GM12878 (cell line): ENCODE results near the gene CREB5. TPM values are rescaled to one million over a fixed set of nuclear protein-coding genes. Genes with fewer than 3 reads are reported as not detected.

ENCODE experiments used
- ATAC-seq: fragments of 200-7000 bp; cut with Tn5 transposase; 3 replicates; pipeline ENCODE4 v1.9.1; 2020; ENCODE audit warnings: mild to moderate bottlenecking, moderate library complexity
- BruUV-seq: library from RNA; stranded (reverse); fragments of 400-500 nt; replicated peaks from 2 replicates; lab custom pipeline; 2021; lab: Mats Ljungman, UMichigan
- CTCF ChIA-PET: fragments of 300-600 bp; sonication (Branson Sonifier 250); formaldehyde crosslinking; extraction: SDS; loops from one replicate; lab custom pipeline; 2021; ENCODE audit warnings: inconsistent platforms; lab: Yijun Ruan, JAX
- POLR2A ChIA-PET: fragments of 350-600 bp; formaldehyde crosslinking; extraction: SDS; loops from one replicate; lab custom pipeline; 2021; ENCODE audit warnings: inconsistent platforms; lab: Charles Lee
- RAD21 ChIA-PET: fragments of 300-600 bp; sonication (Branson Sonifier 250); formaldehyde crosslinking; loops from one replicate; lab custom pipeline; 2023; ENCODE audit warnings: antibody characterized with exemption; ENCODE audit not compliant: unreplicated experiment; lab: Charles Lee
- SMC1A ChIA-PET: fragments of 300-600 bp; sonication (Branson Sonifier 250); formaldehyde crosslinking; loops from one replicate; lab custom pipeline; 2023; ENCODE audit not compliant: unreplicated experiment, uncharacterized antibody; lab: Charles Lee
- DNase-seq: peaks from one replicate; pipeline ENCODE4 v3.0.0-alpha.2; 2011; ENCODE audit warnings: low read depth, low spot score
- FAIRE-seq: peaks from 3 replicates; lab custom pipeline; 2011; peaks lifted over from hg19 to GRCh38; lab: Jason Lieb, UNC
- H2AFZ ChIP-seq: 2 replicates; pipeline ENCODE4 v1.6.0; 2011; ENCODE audit warnings: low read depth, low read length, control low read depth; ENCODE audit not compliant: control insufficient read depth
- H3K27ac ChIP-seq: 2 replicates; pipeline ENCODE4 v1.5.1; 2011; ENCODE audit warnings: control low read depth; ENCODE audit not compliant: control insufficient read depth, insufficient read depth
- H3K27me3 ChIP-seq, 2 experiments: replicated peaks in 1 of 2; 2 replicates each; pipeline versions ENCODE4 v1.6.0 to v1.6.1; 2011; ENCODE audit warnings: low read length in 1 of 2; ENCODE audit not compliant: control insufficient read depth in 2 of 2, insufficient read depth in 2 of 2
- H3K36me3 ChIP-seq, 2 experiments: 2 replicates each; pipeline ENCODE4 v1.5.1; 2011; ENCODE audit warnings: low read length in 1 of 2; ENCODE audit not compliant: control insufficient read depth in 2 of 2, insufficient read depth in 2 of 2
- H3K4me1 ChIP-seq: 2 replicates; pipeline ENCODE4 v1.6.1; 2011; ENCODE audit warnings: mild to moderate bottlenecking, low read length, moderate library complexity, mixed read lengths; ENCODE audit not compliant: control insufficient read depth, insufficient read depth
- H3K4me2 ChIP-seq: 2 replicates; pipeline ENCODE4 v1.6.0; 2011; ENCODE audit warnings: control low read depth; ENCODE audit not compliant: control insufficient read depth, insufficient read depth
- H3K4me3 ChIP-seq: fragments of 200-600 bp; sonication (generic); 2 replicates; pipeline ENCODE4 v1.5.1; 2016
- H3K79me2 ChIP-seq: 2 replicates; pipeline ENCODE4 v1.6.0; 2011; ENCODE audit warnings: low read length; ENCODE audit not compliant: control insufficient read depth, insufficient read depth
- H3K9ac ChIP-seq: 2 replicates; pipeline ENCODE4 v1.8.0; 2011; ENCODE audit warnings: low read length, control low read depth, mixed read lengths; ENCODE audit not compliant: control insufficient read depth, insufficient read depth
- H3K9me3 ChIP-seq: replicated peaks from 3 replicates; pipeline ENCODE4 v1.5.1; 2011; ENCODE audit warnings: mild to moderate bottlenecking, low read length; ENCODE audit not compliant: control insufficient read depth, insufficient read depth
- H4K20me1 ChIP-seq: 2 replicates; pipeline ENCODE4 v1.6.0; 2011; ENCODE audit not compliant: control insufficient read depth, insufficient read depth
- CHD2 ChIP-seq: IDR thresholded peaks from 2 replicates; pipeline ENCODE4 v1.6.1; 2011; ENCODE audit warnings: low read depth, low read length, improper control_type of control experiment, borderline replicate concordance
- CHD4 ChIP-seq: fragments of 200-600 bp; sonication (generic); IDR thresholded peaks from 2 replicates; pipeline ENCODE4 v1.6.1; 2016; ENCODE audit warnings: mild to moderate bottlenecking
- NR2C1 ChIP-seq: fragments of 450-650 bp; IDR thresholded peaks from 2 replicates; pipeline ENCODE4 v1.6.1; 2017; ENCODE audit warnings: antibody characterized with exemption, mild to moderate bottlenecking, moderate library complexity
- SMAD5 ChIP-seq: IDR thresholded peaks from 2 replicates; pipeline ENCODE4 v1.6.1; 2016; ENCODE audit warnings: antibody characterized with exemption, low read depth
- ZZZ3 ChIP-seq: IDR thresholded peaks from 2 replicates; pipeline ENCODE4 v1.6.1; 2011; ENCODE audit warnings: low read depth; ENCODE audit not compliant: control insufficient read depth, insufficient read length
- WGBS: methylation state at CpG from one replicate; pipeline ENCODE4 v1.1.6; 2016; ENCODE audit warnings: low lambda C conversion rate; ENCODE audit not compliant: insufficient replicate concordance, insufficient coverage; ENCODE audit errors: missing lambda C conversion rate; 5-methylcytosine and 5-hydroxymethylcytosine counted together
- in situ Hi-C: fragments of 300-500 bp; cut with MboI; formaldehyde crosslinking; loops from 9 replicates; pipeline ENCODE4 v1.14.3; 2018; ENCODE audit warnings: mixed read lengths
- intact Hi-C: fragments of 100-400 bp; cut with micrococcal nuclease; formaldehyde crosslinking; loops from one replicate; pipeline ENCODE4 v1.14.2; 2022; ENCODE audit not compliant: unreplicated experiment
- polyA plus RNA-seq, 11 experiments: library from polyadenylated mRNA; depleted of rRNA in 4 of 11; unstranded in 6 of 11; stranded (reverse) in 5 of 11; fragments of >200 nt; fragmentation: Nextera tagmentation in 4 of 11; fragmentation: Illumina TruSeq in 1 of 11; extraction: Ambion mirVana in 4 of 11; extraction: Trizol in 1 of 11; gene quantifications; 1 replicate in 1 of 11; 2 replicates in 10 of 11; pipeline versions ENCODE4 v1.2.1 to v1.2.3, GENCODE V29; 2011 to 2016; ENCODE audit warnings: inconsistent platforms in 2 of 11, missing spikeins in 2 of 11, low read depth in 1 of 11
- total RNA-seq, 4 experiments: library from RNA; depleted of rRNA in 3 of 4; stranded (reverse); fragments of >200 nt in 3 of 4; fragmentation: Illumina TruSeq in 1 of 4; extraction: Trizol in 1 of 4; gene quantifications; 2 replicates each; pipeline versions ENCODE4 v1.2.1 to v1.2.3, GENCODE V29; 2013 to 2021

CREB5 gene
- total and polyA plus RNA-seq, 10 of the 15 experiments (the other 5 are each of a cell fraction or from before 2014, with no cell fraction given) = 12.9 to 74.1 (median 53.0) TPM

DNA sequence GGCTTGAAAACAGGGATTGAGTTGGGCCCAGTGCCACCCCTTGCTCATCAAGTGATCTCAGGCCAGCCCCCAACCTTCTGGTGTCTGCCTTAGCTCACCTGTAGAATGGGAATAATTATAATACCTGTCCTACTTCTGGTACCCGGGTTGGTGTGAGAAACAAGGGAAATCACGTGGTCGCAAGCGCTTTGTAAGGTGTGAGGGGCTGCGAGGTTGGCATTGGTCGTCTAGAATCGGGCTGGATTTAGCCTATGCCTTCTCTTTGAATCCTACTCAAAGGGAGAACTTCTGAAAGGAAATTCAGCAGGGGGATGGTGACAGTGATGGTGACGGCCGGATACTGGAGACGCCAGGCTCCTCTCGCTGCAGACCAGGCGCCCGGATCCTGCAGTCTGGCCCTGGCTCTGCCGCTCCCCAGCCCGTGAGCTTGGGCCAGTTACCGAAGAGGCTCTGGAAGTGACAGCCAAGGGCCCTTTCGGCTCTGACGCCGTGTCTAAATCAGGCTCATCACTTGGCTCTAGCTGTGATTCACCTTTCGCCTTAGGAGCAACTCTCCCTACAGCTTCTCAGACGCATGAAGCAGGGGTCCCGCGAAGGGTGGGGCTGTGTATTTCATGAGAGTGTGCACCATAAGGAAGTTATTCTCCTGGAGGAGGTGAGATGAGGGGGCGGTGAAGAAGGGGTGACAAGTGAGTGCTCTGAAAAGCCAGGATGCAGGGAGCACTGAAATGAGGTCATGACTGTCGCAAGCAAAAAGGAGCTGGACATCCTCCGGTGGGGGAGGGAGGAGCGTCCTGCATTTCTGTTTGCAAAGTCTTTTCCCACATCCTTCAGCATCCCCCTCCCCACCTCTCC is 4.0 kb upstream of the CREB5 start:
- Histone ChIP-seq H3K36me3 (no peaks in the 10 kb centered on the region), H3K27me3 (peaks cover 0 to 14% of the 10 kb centered on the region in 2 experiments; a peak in 2 of 4 replicates), H3K4me3 (no peak overlapping the region), H3K4me2 (no peak overlapping the region), H4K20me1 (no peaks in the 10 kb centered on the region), H3K9me3 (no peaks in the 10 kb centered on the region), H2AFZ (no peak overlapping the region), H3K9ac (no peak overlapping the region), H3K4me1 (0 out of 2 replicates have a peak, but pooled peaks cover 2% of the 10 kb centered on the region), H3K27ac (no peak overlapping the region), H3K79me2 (no peaks in the 10 kb centered on the region)
- BruUV-seq = no TSS peak
- DNase-seq (no peak), ATAC-seq (no peak), FAIRE-seq (no peak)
- ChIA-PET SMC1A (interaction anchor here (1.0 to 6.7 kb wide), 5 partner anchors 26 to 170 kb away, joined by 3 to 120 read pairs (median 4); no protein-coding TSS in a partner anchor), CTCF (interaction anchor here (0.7 to 1.1 kb wide), 7 partner anchors 18 to 445 kb away, joined by 3 read pairs; no protein-coding TSS in a partner anchor), POLR2A (interaction anchor here (1.0 to 8.3 kb wide), 3 partner anchors 10 to 166 kb away, joined by 3 to 88 read pairs (median 5); no protein-coding TSS in a partner anchor), RAD21 (interaction anchor here (1.2 to 8.5 kb wide), 5 partner anchors 9 to 447 kb away, joined by 4 to 156 read pairs (median 6); no protein-coding TSS in a partner anchor)
- 74% methylated on average over 27 of the region's 27 CpGs for WGBS
- intact Hi-C loops = no loop called here
- no peak for TF ChIP-seq NR2C1
- no peak for TF ChIP-seq CHD2
- no peak for TF ChIP-seq CHD4
- TF ChIP-seq SMAD5 = no peak
- no peak for TF ChIP-seq ZZZ3
- in situ Hi-C loops = no loop called here
